Epithelial cell of esophagus (primary cell): ENCODE data around the gene BDH1.

Source experiments
- DNase-seq: peaks from one replicate; pipeline ENCODE4 v3.0.0; 2010; ENCODE audit warnings: low read depth
- H3K4me3 ChIP-seq: 2 replicates; pipeline ENCODE4 v1.5.1; 2011; ENCODE audit warnings: mild to moderate bottlenecking, low read length, control low read depth
- CTCF ChIP-seq: IDR thresholded peaks from 2 replicates; pipeline ENCODE4 v1.5.1; 2011; ENCODE audit warnings: low read depth, mild to moderate bottlenecking, low read length, control low read depth, inconsistent platforms; ENCODE audit not compliant: insufficient read depth; ENCODE audit errors: missing control alignments

Gene BDH1

GRCh38 chr3:197501879-197502620, 53.7 kb downstream of the BDH1 start:
- peak; percentile 95 for DNase-seq
- H3K4me3 ChIP-seq: no peak overlapping the region
- TF ChIP-seq CTCF: peak; percentile 80

GRCh38 chr3:197501496-197501878, 54.3 kb downstream of the BDH1 start:
- no peak for DNase-seq
- no peak for TF ChIP-seq CTCF

GRCh38 chr3:197500812-197501211, 55.0 kb downstream of the BDH1 start:
- no peak overlapping the region for H3K4me3 ChIP-seq
- no peak for TF ChIP-seq CTCF
- peak; percentile 74 for DNase-seq

More at GRCh38 chr3:197501496-197501878, 54.3 kb downstream of the BDH1 start:
- H3K4me3 ChIP-seq: no peak overlapping the region

GRCh38 chr3:197499427-197499826, 56.3 kb downstream of the BDH1 start:
- peak; percentile 96 for DNase-seq
- no peak for TF ChIP-seq CTCF
- no peak overlapping the region for H3K4me3 ChIP-seq

- no peak overlapping the region for H3K4me3 ChIP-seq
- TF ChIP-seq CTCF: no peak
- no peak for DNase-seq
Measured at GRCh38 chr3:197498499-197499241, 57.1 kb downstream of the BDH1 start.

GRCh38 chr3:197496746-197497125, 59.0 kb downstream of the BDH1 start:
- DNase-seq: no peak
- no peak for TF ChIP-seq CTCF
- H3K4me3 ChIP-seq: no peak overlapping the region
